GM13977 (cell line): Measurements from ENCODE around the gene ITIH4.

Source experiments
- DNase-seq: peaks from one replicate; pipeline ENCODE4 v3.0.0; 2012; ENCODE audit warnings: low spot score
- in situ Hi-C: fragments of 300-500 bp; cut with MboI; formaldehyde crosslinking; loops from one replicate; pipeline ENCODE4 v1.12.0; 2022; ENCODE audit warnings: low sequenced_read_pairs, low pct_unique_long_range_greater_than_20kb, mixed read lengths, inconsistent platforms; ENCODE audit not compliant: unreplicated experiment
- TF ChIP-seq, protein P1 (sequence below): IDR thresholded peaks from 2 replicates; pipeline ENCODE4 v1.5.1; 2012; ENCODE audit warnings: mild to moderate bottlenecking, control low read depth; ENCODE audit not compliant: insufficient read depth; ENCODE audit errors: extremely low read depth, missing control alignments

The ITIH4 gene

DNA sequence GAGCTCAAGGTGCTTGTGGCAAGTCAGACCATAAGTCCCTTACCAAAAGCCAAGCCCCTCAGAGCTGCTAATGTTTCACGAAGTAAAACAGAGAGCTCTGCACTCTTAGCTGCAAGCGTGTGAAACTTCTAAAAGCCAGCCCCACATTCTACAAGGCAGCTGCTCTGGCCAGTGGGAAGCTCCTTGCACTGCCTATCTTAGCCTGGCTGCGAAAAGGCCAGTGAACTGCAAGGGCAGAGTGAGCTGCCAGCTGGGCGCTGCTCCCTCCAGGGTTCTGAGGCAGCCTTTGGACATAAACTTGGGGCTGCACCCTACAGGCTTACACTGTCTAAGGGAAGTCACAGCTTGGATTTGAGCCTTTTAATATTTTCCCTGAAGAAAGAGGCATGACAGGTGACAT lies 6.5 kb upstream of the ITIH4 start:
- in situ Hi-C loops, result no loop called here
- DNase-seq, result no peak
- TF ChIP-seq, protein P1, sequence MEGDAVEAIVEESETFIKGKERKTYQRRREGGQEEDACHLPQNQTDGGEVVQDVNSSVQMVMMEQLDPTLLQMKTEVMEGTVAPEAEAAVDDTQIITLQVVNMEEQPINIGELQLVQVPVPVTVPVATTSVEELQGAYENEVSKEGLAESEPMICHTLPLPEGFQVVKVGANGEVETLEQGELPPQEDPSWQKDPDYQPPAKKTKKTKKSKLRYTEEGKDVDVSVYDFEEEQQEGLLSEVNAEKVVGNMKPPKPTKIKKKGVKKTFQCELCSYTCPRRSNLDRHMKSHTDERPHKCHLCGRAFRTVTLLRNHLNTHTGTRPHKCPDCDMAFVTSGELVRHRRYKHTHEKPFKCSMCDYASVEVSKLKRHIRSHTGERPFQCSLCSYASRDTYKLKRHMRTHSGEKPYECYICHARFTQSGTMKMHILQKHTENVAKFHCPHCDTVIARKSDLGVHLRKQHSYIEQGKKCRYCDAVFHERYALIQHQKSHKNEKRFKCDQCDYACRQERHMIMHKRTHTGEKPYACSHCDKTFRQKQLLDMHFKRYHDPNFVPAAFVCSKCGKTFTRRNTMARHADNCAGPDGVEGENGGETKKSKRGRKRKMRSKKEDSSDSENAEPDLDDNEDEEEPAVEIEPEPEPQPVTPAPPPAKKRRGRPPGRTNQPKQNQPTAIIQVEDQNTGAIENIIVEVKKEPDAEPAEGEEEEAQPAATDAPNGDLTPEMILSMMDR, result no peak

- in situ Hi-C loops, result no loop called here
- TF ChIP-seq, protein P1, result no peak
- DNase-seq, result no peak
These were observed 6.0 kb upstream of the ITIH4 start for GRCh38 chr3:52836471-52836845.

- no peak for DNase-seq
- TF ChIP-seq, protein P1, result no peak
- in situ Hi-C loops, result no loop called here
These were observed 5.4 kb upstream of the ITIH4 start for GRCh38 chr3:52835766-52836470.

DNA sequence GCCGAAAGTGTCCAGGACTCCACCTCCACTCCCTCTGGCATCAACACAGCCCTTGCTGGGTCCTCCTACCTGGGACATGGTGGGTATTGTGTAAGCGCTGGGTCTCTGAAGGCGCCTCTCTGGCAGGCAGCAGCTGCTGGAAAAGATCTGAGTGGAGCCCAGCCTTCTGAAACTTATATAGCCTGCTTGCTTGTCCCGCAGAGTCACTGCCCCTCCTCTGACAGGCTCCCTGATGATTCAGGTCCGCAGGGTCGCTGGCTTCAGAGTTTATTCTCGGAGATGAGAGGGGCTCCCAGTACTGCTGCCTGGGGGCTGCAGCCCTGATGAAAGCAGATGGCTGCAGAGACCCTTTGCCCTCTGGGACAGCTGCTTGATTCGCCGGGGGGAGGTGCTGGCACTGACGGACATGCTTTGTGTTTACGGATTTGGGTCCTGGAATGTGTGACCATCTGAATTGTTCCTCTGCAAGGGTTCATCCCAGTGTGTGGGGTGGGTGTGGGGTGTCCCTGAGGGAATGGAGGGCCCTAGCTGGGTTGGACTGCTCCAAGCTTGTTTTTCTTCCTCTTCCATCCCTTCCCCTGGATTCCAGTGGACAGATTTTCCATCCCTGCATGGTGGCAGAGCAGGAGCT lies 4.5 kb upstream of the ITIH4 start, which contains the start of gene MUSTN1:
Gene MUSTN1, minus strand, starts transcription at position 149 of the 631 bp plus-strand sequence. Its CDS starts 71 bp downstream, at position 78.
- in situ Hi-C loops, result no loop called here
- TF ChIP-seq, protein P1, result no peak
- DNase-seq, result no peak

GRCh38 chr3:52833202-52833601 lies 2.7 kb upstream of the ITIH4 start:
- in situ Hi-C loops, result no loop called here
- TF ChIP-seq, protein P1, result no peak
- no peak for DNase-seq

DNA sequence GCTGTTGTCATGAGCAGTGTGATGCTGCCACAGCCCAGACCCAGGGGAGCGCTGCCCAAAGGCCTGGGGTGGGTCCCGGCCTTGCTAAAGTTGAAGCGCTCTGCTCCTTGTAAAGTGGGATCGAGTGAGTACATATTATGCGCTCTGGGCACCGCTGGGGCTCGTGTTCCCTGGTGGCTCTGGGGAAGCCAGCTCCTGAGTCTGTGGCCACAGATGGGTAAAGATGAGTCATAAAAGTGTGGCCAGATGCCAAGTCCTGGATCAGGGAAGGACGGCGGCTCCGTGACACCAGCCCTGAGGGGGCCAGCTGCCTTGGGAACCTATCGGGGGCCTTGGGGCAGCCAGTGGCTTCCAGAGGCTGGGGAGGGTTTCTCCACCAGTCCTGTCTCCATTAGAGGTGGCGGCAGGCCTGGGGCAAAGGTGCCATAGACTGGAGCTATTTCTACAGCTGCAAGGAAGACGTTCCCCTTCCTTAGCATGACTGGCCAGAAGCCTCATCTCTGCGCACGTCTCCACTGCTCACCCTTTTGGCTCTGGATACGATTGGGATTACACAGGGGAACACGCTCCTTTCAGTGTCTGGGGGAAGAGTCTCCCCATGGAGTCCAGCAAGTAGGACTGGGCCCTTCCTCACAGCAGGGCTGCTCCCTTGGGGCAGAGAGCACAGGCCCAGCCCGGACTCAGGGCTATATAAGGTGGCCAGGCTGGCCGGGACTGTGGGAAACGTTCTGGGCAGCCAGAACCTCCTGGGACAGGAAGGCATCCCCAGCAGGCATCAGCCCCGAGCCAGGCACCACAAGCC lies 1.2 kb upstream of the ITIH4 start:
- in situ Hi-C loops, result no loop called here
- no peak for DNase-seq

More for the DNA sequence above, 1.2 kb upstream of the ITIH4 start:
- TF ChIP-seq, protein P1, result no peak
